ENCODE measurements around the gene KCNQ1.
A peak's percentile ranks its signal among the peaks of the same experiment; 100 is the strongest.

KCNQ1 gene

DNA sequence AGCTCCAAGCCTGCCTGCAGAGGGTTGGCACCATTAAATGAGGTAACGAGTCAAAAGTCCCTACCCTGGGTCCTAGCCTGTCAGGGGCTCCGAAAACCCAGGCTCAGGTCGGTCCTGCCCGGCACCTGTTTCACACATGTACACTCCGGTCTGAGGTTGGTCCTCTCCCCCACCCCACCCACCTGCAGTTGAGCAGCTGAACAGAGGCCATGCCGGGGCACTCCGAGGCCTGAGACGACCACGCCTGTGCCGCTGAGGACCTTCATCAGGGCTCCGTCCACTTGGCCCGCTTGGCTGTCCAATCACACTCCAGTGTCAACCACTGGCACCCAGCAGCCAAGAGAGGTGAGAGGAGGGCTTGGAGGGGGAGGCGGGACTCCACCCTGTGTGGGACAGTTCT is 42.7 kb upstream of the KCNQ1 start:
- in situ Hi-C loops (cut with HindIII; ENCODE audit: low sequenced_read_pairs) = no loop called here

DNA sequence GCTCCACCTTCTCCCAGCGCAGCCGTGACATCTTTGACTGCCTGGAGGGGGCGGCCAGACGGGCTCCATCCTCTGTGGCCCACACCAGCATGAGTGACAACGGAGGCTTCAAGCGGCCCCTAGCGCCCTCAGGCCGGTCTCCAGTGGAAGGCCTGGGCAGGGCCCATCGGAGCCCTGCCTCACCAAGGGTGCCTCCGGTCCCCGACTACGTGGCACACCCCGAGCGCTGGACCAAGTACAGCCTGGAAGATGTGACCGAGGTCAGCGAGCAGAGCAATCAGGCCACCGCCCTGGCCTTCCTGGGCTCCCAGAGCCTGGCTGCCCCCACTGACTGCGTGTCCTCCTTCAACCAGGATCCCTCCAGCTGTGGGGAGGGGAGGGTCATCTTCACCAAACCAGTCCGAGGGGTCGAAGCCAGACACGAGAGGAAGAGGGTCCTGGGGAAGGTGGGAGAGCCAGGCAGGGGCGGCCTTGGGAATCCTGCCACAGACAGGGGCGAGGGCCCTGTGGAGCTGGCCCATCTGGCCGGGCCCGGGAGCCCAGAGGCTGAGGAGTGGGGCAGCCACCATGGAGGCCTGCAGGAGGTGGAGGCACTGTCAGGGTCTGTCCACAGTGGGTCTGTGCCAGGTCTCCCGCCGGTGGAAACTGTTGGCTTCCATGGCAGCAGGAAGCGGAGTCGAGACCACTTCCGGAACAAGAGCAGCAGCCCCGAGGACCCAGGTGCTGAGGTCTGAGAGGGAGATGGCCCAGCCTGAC is 41.7 kb upstream of the KCNQ1 start:
- no peak for DNase-seq (ENCODE audit: low read depth)
- H3K4me3 ChIP-seq (ENCODE audit: low read depth, low read length) = no peak overlapping the region
- in situ Hi-C loops (cut with HindIII; ENCODE audit: low sequenced_read_pairs) = no loop called here
- TF ChIP-seq, protein P1, sequence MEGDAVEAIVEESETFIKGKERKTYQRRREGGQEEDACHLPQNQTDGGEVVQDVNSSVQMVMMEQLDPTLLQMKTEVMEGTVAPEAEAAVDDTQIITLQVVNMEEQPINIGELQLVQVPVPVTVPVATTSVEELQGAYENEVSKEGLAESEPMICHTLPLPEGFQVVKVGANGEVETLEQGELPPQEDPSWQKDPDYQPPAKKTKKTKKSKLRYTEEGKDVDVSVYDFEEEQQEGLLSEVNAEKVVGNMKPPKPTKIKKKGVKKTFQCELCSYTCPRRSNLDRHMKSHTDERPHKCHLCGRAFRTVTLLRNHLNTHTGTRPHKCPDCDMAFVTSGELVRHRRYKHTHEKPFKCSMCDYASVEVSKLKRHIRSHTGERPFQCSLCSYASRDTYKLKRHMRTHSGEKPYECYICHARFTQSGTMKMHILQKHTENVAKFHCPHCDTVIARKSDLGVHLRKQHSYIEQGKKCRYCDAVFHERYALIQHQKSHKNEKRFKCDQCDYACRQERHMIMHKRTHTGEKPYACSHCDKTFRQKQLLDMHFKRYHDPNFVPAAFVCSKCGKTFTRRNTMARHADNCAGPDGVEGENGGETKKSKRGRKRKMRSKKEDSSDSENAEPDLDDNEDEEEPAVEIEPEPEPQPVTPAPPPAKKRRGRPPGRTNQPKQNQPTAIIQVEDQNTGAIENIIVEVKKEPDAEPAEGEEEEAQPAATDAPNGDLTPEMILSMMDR (IDR thresholded peaks at IDR 0.05; ENCODE audit: low read depth, low read length, missing control alignments) = no peak

More for the DNA sequence above, 42.7 kb upstream of the KCNQ1 start:
- DNase-seq (ENCODE audit: low read depth) = no peak
- TF ChIP-seq, protein P1 (IDR thresholded peaks at IDR 0.05; ENCODE audit: low read depth, low read length, missing control alignments) = no peak
- H3K4me3 ChIP-seq (ENCODE audit: low read depth, low read length) = peak overlapping the region; percentile 76

DNA sequence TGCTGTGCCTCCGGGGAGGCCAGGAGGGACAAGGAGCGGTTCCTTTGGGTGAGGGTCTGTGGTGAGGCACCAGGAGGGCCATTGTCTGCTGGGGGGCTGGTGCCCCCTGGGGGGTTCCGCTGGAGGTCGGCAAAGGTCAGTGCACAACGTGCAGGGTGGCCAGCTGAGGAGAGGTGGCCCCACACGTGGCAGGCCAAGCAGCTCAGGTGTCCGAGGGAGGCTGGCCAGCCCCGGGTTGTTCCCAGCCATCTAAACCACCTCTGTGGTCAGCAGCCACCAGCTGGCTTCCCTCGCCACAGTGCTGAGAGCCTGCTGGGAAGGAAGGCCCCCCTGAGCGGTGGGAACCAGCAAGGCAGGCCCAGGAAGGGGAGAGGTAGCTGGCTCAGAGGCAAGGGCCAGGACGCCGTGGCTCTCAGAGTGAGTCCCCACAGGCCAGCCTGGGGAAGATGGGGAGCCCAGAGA is 40.0 kb upstream of the KCNQ1 start:
- no peak overlapping the region for H3K4me3 ChIP-seq (ENCODE audit: low read depth, low read length)
- no peak for DNase-seq (ENCODE audit: low read depth)
- in situ Hi-C loops (cut with HindIII; ENCODE audit: low sequenced_read_pairs) = no loop called here
- TF ChIP-seq, protein P1 (IDR thresholded peaks at IDR 0.05; ENCODE audit: low read depth, low read length, missing control alignments) = no peak

DNA sequence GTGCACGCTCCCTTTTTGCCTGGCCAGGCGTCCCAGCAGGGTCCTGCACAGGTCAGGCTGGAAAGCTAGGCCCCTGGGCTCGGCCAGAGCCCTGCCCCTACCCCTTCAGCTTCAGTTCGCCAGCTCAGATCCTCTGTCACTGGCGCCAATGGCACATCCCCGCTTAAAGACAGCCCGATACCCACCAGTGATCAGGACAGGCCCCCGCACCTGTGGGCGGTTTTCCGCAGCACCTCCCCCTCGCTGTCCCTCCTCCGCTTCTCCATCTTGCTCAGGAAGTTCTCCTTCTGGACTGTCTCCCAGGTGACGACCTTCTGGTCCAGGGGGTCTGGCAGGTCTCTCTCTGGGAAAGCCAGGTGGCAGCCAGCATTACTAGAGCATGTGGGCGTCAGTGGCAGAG is 38.4 kb upstream of the KCNQ1 start:
- TF ChIP-seq, protein P1 (IDR thresholded peaks at IDR 0.05; ENCODE audit: low read depth, low read length, missing control alignments) = no peak
- DNase-seq (ENCODE audit: low read depth) = no peak
- in situ Hi-C loops (cut with HindIII; ENCODE audit: low sequenced_read_pairs) = no loop called here
- H3K4me3 ChIP-seq (ENCODE audit: low read depth, low read length) = no peak overlapping the region

DNA sequence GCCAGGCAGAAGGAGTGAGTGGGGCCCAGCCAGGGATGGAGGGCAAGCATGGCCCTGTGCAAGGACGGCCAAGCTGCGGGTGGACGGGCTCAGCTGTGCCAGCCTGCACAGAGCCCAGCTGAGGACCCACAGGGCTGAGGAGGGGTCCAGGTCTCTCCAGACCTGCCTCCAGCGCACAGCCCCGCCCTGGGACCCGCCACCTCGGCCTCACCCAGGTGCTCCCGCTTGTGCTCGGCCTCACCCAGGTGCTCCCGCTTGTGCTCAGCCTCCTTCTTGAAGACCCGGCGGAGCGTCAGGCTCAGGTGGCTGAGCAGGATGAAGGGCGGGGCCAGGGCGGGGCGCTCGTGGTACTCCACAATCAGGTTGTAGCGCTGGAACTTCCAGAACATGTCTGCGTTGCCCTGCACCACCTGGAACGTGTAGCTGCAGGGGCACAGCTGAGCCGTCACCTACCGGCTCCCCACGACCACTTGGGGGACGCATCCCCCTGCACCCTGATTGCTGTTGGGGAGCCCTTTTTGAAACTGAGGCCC is 37.9 kb upstream of the KCNQ1 start:
- in situ Hi-C loops (cut with HindIII; ENCODE audit: low sequenced_read_pairs) = no loop called here
- H3K4me3 ChIP-seq (ENCODE audit: low read depth, low read length) = no peak overlapping the region
- TF ChIP-seq, protein P1 (IDR thresholded peaks at IDR 0.05; ENCODE audit: low read depth, low read length, missing control alignments) = no peak
- DNase-seq (ENCODE audit: low read depth) = no peak

DNA sequence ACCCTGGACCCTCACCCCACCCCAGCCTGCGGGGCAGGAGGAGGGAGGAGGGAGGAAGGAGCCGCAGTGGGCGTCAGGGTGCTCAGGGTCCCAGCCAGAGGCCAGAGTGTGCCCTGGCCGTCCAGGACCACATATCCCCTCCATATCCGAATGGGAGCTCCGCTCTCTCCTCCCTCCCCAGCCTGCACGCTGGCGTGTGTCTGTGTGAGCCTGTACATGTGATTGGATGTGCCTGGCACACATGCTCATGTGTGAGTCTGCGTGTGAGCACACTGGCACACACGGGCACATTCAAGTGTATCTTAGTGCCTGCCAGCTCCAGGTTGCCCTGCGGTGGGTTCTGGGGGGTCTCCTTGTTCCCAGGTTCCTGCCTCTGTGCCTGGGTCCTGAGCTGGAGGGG is 36.1 kb upstream of the KCNQ1 start:
- in situ Hi-C loops (cut with HindIII; ENCODE audit: low sequenced_read_pairs) = no loop called here
- DNase-seq (ENCODE audit: low read depth) = no peak

More for the DNA sequence above, 36.1 kb upstream of the KCNQ1 start:
- no peak overlapping the region for H3K4me3 ChIP-seq (ENCODE audit: low read depth, low read length)
- TF ChIP-seq, protein P1 (IDR thresholded peaks at IDR 0.05; ENCODE audit: low read depth, low read length, missing control alignments) = no peak

All from astrocyte of the cerebellum (primary cell).